Stimulated activated CD8-positive, alpha-beta memory T cell treated with anti-CD3 and anti-CD28 coated beads, Interleukin-4, amount 100 ng/mL, for 48 hours (primary cell): ENCODE data around the gene KRTAP3-2.
"Not testable (repeated sequence)": the region's sequence is repeated elsewhere in the genome, so short reads cannot be mapped to it uniquely, and the experiment has no call there.

Experiments used
- DNase-seq: peaks from one replicate; pipeline ENCODE4 v3.0.0-alpha.2; 2020

KRTAP3-2 gene

DNA sequence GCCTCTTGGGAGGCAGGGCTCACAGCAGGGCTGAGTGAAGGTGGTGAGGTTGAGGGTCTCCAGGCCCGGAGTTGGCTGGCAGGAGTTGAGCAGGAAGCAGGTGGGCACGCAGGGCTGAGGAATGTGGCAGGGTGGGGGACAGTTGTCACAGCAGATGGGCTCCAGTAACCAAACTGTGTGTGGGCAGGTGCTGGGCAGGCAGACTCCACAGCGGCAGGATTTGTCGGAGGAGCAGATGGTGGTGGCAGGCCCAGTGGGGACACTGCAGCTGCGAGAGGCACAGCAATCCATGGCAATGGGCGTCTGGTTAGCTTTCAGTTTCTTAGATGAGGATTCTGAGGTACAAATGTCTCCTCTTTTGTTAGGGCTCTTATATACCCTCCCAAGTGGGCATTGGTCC lies at the start of gene KRTAP3-2:
Gene KRTAP3-2, minus strand, starts transcription at position 344 of the 400 bp plus-strand sequence. Its CDS starts 53 bp downstream, at position 291.
- DNase-seq: not testable (repeated sequence)

DNA sequence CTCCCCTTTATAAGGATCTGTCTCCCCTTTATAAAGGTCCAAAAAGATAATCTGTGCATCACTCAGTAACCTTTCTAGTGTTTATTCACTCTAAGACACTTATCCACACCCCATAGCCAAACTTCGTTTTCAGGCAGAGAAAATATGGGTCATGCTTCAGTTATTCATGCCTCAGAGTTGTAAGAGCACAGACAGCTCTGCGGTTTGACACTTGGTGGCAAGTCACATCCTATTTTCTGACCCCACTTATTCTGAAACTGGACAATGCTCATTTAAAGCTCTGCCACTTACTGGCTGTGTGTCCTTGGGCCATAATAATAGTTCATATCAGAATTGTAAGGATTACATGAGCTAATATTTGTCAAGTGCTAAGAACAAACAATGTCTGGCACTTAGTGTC lies 49.4 kb upstream of the KRTAP3-2 start:
- DNase-seq: no peak

DNA sequence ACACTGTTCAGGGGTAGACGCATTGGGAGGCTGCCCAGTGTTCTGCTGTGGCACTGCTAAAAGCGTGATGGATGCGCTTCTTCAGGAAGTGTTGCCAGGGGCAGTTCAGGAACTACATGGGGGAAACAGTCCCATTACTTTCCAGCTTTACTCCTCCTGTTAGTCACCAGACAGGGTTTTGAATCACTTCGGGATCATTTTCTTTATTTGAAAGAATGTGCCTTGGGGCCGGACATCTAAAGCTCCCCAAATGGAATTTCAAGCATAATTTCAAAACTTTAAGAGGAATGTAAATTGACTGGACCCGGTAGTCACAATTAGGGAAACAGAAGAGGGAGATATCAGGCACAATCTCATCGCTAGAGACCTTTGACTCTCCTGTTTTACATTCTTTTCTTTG lies 48.7 kb upstream of the KRTAP3-2 start:
- no peak for DNase-seq

DNA sequence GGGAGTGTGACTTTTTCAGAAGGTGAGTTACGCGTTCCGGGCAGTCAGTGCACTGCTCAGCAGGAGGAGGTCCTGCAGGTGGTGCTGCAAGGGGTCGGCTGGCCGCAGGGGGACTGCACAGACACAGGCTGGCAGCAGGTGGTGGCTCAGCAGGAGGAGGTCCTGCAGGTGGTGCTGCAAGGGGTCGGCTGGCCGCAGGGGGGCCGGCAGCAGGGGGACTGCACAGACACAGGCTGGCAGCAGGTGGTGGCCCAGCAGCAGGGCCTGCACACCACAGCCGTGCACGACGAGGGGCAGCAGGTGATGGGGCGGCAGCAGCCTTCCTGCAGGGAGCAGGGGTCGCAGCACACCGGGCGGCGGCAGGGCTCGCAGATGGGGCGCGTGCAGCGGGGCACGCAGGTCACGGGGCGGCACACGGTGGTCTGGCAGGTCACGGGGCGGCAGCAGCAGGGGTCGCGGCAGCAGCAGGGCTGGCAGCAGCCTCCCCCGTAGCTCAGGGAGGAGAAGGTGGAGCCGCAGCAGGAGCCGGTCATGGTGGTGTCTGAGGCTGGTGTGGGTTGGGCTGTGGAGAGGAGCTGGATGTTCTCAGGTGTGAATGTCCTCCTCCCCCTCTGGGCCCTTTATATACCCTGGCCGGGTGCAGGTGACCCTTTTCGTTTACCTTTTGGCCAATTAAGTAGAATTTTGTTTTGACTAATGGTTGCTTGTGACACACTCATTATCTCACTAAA lies 47.2 kb upstream of the KRTAP3-2 start, which contains the start of gene KRTAP2-1:
Gene KRTAP2-1, minus strand, starts transcription at position 582 of the 731 bp plus-strand sequence. Its CDS starts 49 bp downstream, at position 533.
- not testable (repeated sequence) for DNase-seq

DNA sequence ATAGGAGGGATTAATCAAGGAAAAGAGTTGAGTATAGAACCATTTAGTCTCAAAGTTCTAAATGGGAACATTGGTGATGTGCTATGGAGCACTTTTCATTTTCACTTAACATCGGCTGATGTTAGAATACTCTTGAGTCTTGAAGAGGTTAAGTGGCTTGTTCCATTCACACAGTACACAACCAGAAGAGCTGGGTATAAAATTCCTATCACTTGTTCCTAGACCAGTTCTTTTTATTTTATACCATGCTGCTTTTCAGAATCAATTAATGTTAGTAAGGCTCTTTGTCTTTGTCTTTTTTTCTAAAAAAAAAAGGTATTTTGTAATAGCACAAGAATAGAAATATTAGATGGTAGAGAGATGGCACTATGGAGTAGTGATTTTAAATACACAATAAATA lies 43.2 kb upstream of the KRTAP3-2 start:
- DNase-seq: no peak

DNA sequence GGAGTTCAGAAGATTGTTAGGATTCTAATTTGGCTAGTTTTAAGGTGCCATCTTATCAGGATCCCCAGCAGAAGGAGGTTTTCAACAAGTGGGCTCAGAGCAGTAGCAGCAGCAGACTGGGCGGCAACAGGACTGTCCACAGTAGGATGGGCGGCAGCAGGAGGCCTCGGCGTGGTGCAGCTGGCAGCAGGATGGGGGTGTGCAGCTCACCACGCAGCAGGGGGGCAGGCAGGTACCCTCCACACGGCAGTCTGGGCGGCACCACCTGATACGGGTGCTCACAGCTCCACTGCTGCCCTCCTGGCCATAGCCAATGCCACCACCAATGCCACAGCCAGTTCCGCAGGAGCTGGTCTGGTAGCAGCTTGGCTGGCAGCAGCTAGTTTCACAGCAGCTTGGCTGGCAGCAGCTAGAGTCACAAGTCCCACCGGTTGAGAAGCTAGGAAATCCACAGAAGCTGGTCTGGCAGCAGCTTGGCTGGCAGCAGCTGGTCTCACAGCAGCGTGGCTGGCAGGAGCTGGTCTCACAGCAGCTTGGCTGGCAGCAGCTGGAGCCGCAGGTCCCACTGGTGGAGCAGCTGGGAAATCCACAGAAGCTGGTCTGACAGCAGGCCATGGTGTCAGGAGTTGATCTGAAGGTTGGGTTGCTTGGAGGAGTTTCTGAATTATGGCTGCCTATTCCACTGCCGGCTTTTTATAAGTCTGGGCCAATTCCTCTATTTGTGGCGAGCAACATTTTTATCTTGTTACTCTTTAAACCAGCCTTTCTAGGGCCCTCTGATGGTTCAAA lies 41.3 kb upstream of the KRTAP3-2 start, which contains the start of gene KRTAP1-1:
Gene KRTAP1-1, minus strand, starts transcription at position 668 of the 789 bp plus-strand sequence. Its CDS starts 53 bp downstream, at position 615.
- not testable (repeated sequence) for DNase-seq

DNA sequence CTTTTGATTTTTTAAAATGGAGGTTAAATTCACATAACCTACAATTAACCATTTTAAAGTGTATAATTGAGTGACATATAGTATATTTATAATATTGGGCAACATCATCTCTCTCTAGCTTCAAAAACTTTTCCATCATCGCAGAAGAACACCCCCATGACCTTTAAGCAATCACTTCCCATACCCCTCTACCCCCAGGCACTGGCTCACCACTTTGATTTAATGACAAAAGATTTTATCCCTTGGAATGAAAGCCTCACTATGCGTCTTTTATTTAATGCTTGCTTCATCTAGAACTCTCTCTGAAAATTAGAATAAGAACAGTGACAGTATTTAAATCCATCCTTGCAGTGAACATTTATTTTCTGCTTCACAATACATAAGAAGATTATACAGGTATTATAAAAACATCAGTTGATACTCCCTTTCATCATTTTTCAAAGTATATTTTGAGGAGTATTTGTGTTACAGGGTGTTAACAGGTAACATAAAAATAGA lies 38.2 kb upstream of the KRTAP3-2 start:
- no peak for DNase-seq

DNA sequence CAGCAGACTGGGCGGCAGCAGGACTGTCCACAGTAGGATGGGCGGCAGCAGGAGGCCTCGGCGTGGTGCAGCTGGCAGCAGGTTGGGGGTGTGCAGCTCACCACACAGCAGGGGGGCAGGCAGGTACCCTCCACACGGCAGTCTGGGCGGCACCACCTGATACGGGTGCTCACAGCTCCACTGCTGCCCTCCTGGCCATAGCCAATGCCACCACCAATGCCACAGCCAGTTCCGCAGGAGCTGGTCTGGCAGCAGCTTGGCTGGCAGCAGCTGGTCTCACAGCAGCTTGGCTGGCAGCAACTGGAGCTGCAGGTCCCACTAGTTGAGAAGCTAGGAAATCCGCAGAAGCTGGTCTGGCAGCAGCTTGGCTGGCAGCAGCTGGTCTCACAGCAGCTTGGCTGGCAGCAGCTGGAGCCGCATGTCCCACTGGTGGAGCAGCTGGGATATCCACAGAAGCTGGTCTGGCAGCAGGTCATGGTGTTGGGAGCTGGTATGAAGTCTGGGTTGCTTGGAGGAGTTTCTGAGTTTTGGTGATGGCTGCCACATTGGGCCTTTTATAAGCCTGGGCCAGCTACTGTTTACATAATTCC lies 34.7 kb upstream of the KRTAP3-2 start, which contains the start of gene KRTAP1-3:
Gene KRTAP1-3, minus strand, starts transcription at position 529 of the 590 bp plus-strand sequence. Its CDS starts 53 bp downstream, at position 476.
- not testable (repeated sequence) for DNase-seq

DNA sequence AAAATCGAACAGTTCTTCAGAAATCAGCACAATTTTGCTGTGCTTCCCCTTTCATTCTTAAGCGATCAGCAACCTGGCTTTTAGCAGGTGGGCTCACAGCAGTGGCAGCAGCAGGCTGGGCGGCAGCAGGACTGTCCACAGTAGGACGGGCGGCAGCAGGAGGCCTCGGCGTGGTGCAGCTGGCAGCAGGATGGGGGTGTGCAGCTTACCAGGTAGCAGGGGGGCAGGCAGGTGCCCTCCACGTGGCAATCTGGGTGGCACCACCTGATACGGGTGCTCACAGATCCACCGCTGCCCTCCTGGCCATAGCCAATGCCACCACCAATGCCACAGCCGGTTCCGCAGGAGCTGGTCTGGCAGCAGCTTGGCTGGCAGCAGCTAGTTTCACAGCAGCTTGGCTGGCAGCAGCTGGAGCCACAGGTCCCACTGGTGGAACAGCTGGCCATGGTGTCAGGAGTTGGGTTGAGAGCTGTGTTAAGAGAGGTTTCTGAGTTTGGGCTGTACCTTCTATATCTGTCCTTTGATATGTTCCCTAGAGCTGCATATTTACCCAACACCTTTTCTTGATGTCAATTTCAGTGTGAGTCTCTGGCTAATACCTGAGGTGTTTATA lies 30.0 kb upstream of the KRTAP3-2 start, which contains the start of gene KRTAP1-4:
Gene KRTAP1-4, minus strand, starts transcription at position 563 of the 613 bp plus-strand sequence. Its CDS starts 117 bp downstream, at position 446.
- no peak for DNase-seq

DNA sequence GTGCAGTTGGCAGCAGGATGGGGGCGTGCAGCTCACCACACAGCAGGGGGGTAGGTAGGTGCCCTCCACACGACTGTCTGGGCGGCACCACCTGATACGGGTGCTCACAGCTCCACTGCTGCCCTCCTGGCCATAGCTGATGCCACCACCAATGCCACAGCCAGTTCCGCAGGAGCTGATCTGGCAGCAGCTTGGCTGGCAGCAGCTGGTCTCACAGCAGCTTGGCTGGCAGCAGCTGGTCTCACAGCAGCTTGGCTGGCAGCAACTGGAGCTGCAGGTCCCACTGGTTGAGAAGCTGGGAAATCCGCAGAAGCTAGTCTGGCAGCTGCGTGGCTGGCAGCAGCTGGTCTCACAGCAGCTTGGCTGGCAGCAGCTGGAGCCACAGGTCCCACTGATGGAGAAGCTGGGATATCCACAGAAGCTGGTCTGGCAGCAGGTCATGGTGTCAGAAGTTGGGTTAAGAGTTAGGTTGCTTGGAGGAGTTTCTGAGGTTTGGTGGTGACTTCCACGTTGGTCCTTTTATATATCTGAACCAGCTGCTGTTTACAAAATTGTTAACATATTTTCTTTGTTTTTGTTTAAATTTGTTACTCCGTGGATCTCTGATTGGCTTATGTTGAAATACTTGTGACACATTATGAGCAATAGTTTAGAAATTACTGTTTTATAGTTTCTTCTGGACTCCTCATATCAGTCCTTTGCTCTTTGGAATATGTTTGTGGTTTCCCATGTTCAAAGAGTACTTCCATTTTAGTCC lies 27.2 kb upstream of the KRTAP3-2 start, which contains the start of gene KRTAP1-5:
Gene KRTAP1-5, minus strand, starts transcription at position 494 of the 757 bp plus-strand sequence. Its CDS starts 53 bp downstream, at position 441.
- no peak for DNase-seq

DNA sequence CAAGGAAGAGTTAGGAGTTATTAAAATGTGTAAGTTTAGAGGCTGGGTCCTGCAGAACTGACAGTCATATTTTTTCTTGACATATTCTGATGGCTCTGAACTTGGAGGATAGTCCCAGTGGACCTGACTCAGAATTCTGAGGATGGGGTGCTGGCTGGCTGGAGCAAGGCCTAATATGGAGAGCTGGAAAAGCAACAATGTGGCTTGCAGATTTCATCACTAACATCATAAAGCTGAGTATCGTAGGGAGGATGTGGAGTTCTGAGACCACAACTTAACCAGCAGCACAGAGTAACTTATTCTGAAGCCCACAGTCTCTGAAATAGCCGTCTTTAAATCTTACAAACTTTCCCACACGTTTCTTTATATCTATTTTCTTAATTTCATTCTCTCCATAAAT lies 25.0 kb upstream of the KRTAP3-2 start:
- no peak for DNase-seq

DNA sequence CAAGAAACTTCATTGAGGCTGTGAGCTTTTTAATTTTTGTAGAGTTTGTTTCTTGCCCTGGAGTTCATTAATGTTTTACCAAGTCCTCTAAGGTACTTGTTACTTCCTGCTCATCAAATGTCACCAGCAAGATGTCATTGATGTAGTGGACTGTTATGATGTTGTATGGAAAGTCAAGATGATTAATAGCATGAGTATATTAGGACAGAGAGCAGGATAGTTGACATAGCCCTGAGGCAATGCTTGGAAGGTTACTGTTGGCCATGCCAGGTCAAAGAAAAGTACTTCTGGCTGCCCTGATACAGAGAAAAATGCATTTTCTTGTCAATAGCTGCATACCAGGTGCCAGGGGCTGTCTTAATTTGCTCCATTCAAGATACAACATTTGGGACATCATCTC lies 20.6 kb upstream of the KRTAP3-2 start:
- no peak for DNase-seq

DNA sequence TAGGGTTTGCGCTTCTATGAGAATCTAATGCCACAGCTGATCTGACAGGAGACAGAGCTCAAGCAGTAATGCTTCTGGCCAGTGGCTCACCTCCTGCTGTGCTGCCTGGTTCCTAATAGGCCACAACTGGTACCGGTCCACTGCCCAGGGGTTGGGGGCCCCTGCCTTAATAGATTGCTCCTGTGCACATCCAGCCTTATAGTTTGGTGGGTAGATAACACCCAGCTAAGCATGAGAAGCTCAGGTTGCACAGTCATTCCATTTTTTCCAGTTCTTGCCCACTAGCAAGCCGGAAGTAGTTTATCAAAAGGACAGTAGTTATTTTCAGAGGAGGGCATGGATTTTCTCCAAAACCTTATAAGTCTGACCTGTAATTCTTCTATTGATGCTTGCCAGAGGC lies 19.7 kb upstream of the KRTAP3-2 start:
- DNase-seq: no peak

DNA sequence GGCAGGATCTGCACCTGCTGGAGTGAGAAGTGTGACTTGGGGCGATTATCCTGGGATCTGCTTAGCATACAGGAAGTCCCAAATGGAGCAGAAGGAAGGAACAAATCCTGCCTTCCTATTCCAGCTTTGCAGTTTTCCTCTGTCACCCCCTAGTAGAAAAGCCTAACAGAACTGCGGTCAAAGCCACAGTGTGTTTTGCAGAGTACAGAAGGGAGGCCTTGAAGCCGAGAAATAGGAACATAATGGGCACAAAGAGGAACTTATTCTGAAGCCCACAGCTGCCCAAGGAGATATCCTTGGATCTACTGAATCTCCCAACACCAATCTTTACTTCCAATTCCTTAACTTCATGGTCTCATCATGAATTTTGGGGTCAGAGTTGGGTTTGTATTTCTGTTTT lies 18.8 kb upstream of the KRTAP3-2 start:
- no peak for DNase-seq

DNA sequence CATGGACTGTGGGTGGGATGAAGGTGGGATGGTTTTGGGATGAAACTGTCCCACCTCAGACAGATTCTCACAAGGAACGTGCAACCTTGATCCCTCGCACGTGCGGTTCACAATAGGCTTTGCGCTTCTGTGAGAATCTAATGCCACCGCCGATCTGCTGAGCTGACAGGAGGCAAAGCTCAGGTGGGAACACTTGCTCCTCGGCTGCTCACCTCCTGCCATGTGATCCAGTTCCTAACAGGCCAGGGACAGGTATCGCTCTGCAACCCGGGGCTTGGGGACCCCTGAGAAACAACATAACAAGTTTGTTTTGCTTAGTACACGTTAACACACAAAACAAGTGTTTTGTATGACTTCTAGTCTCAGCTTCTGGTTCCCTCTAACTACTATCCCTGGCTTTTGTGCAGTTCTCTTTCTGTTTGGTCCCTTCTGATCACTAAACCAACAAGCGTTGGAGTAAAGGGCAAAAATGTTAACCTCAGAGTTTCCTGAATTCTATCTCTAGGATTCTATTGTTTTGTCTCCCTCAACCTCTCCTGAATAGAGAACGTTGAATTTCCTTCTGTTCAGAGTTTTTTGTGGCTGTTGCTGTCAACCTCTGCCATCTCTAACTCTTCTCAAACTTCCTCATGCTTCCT lies 17.0 kb upstream of the KRTAP3-2 start:
- DNase-seq: no peak

DNA sequence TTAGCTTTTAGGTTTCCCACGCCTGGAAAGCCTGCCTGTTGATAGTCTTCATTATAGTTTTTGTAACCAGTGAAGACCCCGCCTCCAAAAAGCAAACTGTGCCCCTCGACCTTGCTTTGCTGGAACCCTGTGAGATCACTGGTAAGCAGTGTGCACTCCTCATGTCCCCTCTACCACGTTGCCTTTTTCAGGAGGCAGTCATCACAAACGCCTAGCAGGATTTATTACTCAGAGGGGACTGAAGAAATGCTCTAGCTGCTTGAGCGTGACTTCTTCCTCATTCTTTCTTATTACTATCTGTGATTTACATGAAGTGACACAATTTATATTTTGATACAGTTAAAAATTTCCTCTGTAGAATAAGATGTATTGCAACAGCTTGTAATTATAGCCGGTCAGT lies 15.7 kb upstream of the KRTAP3-2 start:
- DNase-seq: no peak

DNA sequence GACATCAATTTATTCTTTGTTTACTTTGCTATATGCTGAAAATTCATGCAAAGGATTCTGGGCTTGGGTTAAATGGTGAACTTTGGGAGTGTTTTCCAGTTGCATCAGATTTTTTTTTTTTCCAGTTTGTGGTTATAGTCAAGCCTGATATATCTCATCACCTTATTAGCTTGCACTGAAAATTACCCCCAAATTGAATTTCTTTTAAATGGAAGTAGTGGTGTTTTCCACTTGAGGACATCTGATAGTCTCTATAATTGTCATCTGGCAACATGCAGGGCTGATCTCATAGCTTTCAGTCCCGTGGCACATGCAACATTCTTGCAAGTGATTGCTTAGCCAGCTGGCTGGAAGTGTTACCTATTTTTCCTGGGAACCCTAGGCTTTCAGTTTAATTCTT lies 13.9 kb upstream of the KRTAP3-2 start:
- DNase-seq: no peak

DNA sequence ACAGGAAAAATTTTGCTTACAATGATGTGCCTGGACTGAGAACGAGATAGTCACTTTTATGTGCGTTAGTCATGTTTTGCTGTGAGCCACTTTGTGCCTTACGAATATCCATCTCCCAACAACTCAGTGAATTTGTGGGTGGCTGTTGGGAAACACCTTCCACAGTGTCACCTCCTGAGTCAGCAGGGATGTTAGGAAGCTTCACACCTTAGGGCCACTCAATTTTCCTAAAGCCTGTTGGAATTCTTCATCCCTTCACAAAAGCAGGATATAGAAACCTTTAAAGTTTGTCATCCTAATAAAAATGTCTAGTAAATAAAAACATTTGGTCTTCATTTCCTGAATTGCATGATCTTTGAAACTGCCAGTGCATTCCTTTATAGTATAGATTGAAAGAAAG lies 13.5 kb upstream of the KRTAP3-2 start:
- DNase-seq: no peak

DNA sequence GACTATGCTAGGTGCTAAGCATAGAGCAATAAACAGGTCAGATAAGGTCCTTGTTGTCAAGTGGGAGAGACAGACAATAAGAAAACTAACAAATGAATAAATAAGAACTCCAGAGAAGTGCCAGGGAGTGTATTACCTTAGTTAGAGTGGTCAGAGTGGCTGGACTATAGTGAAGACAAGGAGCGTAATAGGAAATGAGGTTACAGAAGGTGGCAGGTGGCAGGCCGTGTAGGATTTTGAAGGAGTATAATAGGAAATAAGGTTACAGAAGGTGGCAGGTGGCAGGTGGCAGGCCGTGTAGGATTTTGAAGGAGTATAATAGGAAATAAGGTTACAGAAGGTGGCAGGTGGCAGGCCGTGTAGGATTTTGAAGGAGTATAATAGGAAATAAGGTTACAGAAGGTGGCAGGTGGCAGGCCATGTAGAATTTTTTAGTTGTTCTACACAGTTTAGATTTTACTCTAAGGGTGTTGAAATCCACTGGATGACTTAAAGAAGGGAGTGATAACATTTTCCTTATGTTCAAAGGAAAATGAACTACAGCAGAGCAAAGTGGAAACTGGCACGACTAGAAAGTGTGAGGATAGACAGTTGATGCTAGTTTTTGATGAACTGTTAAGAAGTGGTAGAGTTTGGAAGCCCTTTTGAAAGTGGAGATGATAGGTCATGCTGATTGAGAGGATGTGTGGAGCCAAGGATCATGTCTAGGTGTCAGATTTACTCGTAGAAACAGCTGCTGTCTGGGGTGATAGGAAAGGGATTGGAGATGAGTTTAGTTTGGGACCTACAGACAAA lies 12.8 kb upstream of the KRTAP3-2 start:
- no peak for DNase-seq

DNA sequence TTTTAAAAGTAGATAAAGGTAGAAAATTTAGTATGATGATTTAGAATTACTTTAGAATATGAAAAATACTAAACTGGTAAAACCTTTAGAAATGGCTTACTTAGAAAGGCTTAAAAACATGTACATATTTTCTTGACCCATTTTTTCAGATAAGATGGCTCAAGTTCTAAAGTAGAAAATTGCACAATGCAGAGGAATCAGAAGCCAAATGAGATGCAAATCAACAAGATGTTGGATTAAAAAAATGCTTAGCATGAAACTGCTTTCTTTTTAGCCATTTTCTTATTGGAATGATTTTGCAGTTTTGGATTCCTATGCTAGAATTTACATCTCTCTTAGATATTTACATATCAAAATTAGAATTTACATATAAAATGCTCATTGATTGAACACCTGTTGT lies 10.7 kb upstream of the KRTAP3-2 start:
- no peak for DNase-seq
